H9 (cell line): Measurements from ENCODE around the gene ZNF346. TPM values are rescaled to one million over a fixed set of nuclear protein-coding genes. Genes with fewer than 3 reads are reported as not detected.

Source experiments
- DNase-seq: peaks from one replicate; pipeline ENCODE4 v3.0.0-alpha.2; 2017
- H2AFZ ChIP-seq: one replicate; pipeline ENCODE4 v1.6.1; 2013; ENCODE audit warnings: mild to moderate bottlenecking, low read length, control low read depth, moderate library complexity
- H2AK5ac ChIP-seq: 2 replicates; pipeline ENCODE4 v1.6.1; 2013; ENCODE audit warnings: low read length, control low read depth, mixed read lengths; ENCODE audit not compliant: insufficient read length
- H2BK120ac ChIP-seq: one replicate; pipeline ENCODE4 v1.6.1; 2013; ENCODE audit warnings: low read depth, mild to moderate bottlenecking, low read length, control low read depth, inconsistent platforms; ENCODE audit not compliant: poor library complexity, severe bottlenecking
- H2BK12ac ChIP-seq: 2 replicates; pipeline ENCODE4 v1.6.1; 2013; ENCODE audit warnings: low read length, control low read depth, mixed read lengths, low read depth; ENCODE audit not compliant: insufficient read length
- H2BK15ac ChIP-seq: 2 replicates; pipeline ENCODE4 v1.6.1; 2013; ENCODE audit warnings: low read depth, low read length, control low read depth
- H2BK20ac ChIP-seq: one replicate; pipeline ENCODE4 v1.6.1; 2013; ENCODE audit warnings: low read depth, mild to moderate bottlenecking, low read length, control low read depth, inconsistent platforms; ENCODE audit not compliant: poor library complexity, severe bottlenecking
- H2BK5ac ChIP-seq: 2 replicates; pipeline ENCODE4 v1.6.1; 2013; ENCODE audit warnings: low read length, control low read depth, mixed read lengths; ENCODE audit not compliant: insufficient read length
- H3K14ac ChIP-seq: 2 replicates; pipeline ENCODE4 v1.6.1; 2013; ENCODE audit warnings: low read length, control low read depth; ENCODE audit not compliant: insufficient read depth
- H3K18ac ChIP-seq: 2 replicates; pipeline ENCODE4 v1.6.1; 2013; ENCODE audit warnings: low read depth, mild to moderate bottlenecking, mixed read lengths, low read length, control low read depth; ENCODE audit not compliant: insufficient read length
- H3K23ac ChIP-seq: 2 replicates; pipeline ENCODE4 v1.6.1; 2013; ENCODE audit warnings: low read length, control low read depth, mixed read lengths, low read depth; ENCODE audit not compliant: insufficient read length
- H3K23me2 ChIP-seq: 2 replicates; pipeline ENCODE4 v1.6.1; 2013; ENCODE audit warnings: low read depth, mild to moderate bottlenecking, mixed read lengths, low read length, control low read depth; ENCODE audit not compliant: insufficient read length, poor library complexity, severe bottlenecking
- H3K27ac ChIP-seq: 2 replicates; pipeline ENCODE4 v1.5.1; 2013; ENCODE audit warnings: low read length, control low read depth, mixed read lengths, low read depth; ENCODE audit not compliant: insufficient read length
- H3K27me3 ChIP-seq: 2 replicates; pipeline ENCODE4 v1.6.1; 2013; ENCODE audit warnings: low read length, control low read depth, inconsistent platforms; ENCODE audit not compliant: insufficient read depth
- H3K4ac ChIP-seq: 2 replicates; pipeline ENCODE4 v1.6.1; 2013; ENCODE audit warnings: low read depth, mild to moderate bottlenecking, control low read depth, inconsistent platforms, low read length, moderate library complexity
- H3K4me1 ChIP-seq: 2 replicates; pipeline ENCODE4 v1.6.1; 2013; ENCODE audit warnings: low read length, control low read depth, inconsistent platforms; ENCODE audit not compliant: insufficient read depth
- H3K4me2 ChIP-seq: 2 replicates; pipeline ENCODE4 v1.6.1; 2013; ENCODE audit warnings: low read length, control low read depth, mixed read lengths; ENCODE audit not compliant: insufficient read length, insufficient read depth
- H3K56ac ChIP-seq: 2 replicates; pipeline ENCODE4 v1.6.1; 2013; ENCODE audit warnings: low read depth, mild to moderate bottlenecking, mixed read lengths, low read length, control low read depth; ENCODE audit not compliant: insufficient read length
- H3K79me1 ChIP-seq: 2 replicates; pipeline ENCODE4 v1.6.1; 2013; ENCODE audit warnings: low read depth, mild to moderate bottlenecking, moderate library complexity, low read length, control low read depth, inconsistent platforms; ENCODE audit not compliant: insufficient read depth, poor library complexity, severe bottlenecking
- H3K79me2 ChIP-seq: 2 replicates; pipeline ENCODE4 v1.6.1; 2013; ENCODE audit warnings: low read length, control low read depth, inconsistent platforms; ENCODE audit not compliant: insufficient read depth
- H3K9ac ChIP-seq: 2 replicates; pipeline ENCODE4 v1.6.1; 2013; ENCODE audit warnings: low read length, control low read depth, mixed read lengths; ENCODE audit not compliant: insufficient read length; ENCODE audit errors: extremely low read depth
- H3K9me3 ChIP-seq: one replicate; pipeline ENCODE4 v1.6.1; 2013; ENCODE audit warnings: low read depth, low read length, inconsistent platforms; ENCODE audit not compliant: control insufficient read depth
- H3T11ph ChIP-seq: one replicate; pipeline ENCODE4 v1.6.1; 2013; ENCODE audit warnings: mild to moderate bottlenecking, low read length, control low read depth, inconsistent platforms
- H4K20me1 ChIP-seq: one replicate; pipeline ENCODE4 v1.6.1; 2013; ENCODE audit not compliant: control insufficient read depth, insufficient read length, insufficient read depth
- H4K5ac ChIP-seq: 2 replicates; pipeline ENCODE4 v1.6.1; 2013; ENCODE audit warnings: low read depth, mild to moderate bottlenecking, mixed read lengths, low read length, control low read depth; ENCODE audit not compliant: insufficient read length
- H4K8ac ChIP-seq: replicated peaks from 2 replicates; pipeline ENCODE4 v1.6.1; 2013; ENCODE audit warnings: low read length, control low read depth, mixed read lengths, low read depth; ENCODE audit not compliant: insufficient read length
- H4K91ac ChIP-seq: 2 replicates; pipeline ENCODE4 v1.6.1; 2013; ENCODE audit warnings: low read depth, mild to moderate bottlenecking, moderate library complexity, mixed read lengths, low read length, control low read depth; ENCODE audit not compliant: insufficient read length
- H3K27ac Mint-ChIP-seq, 3 experiments: 2 replicates in 2 of 3; 3 replicates in 1 of 3; pipeline ENCODE4 v1.8.0; 2020 to 2021; ENCODE audit warnings: mixed read lengths in 3 of 3, mild to moderate bottlenecking in 1 of 3, moderate library complexity in 1 of 3
- H3K27me3 Mint-ChIP-seq: 2 replicates; pipeline ENCODE4 v1.8.0; 2021; ENCODE audit warnings: low read depth, mild to moderate bottlenecking, moderate library complexity, mixed read lengths
- H3K36me3 Mint-ChIP-seq, 3 experiments: 2 replicates in 2 of 3; 3 replicates in 1 of 3; pipeline ENCODE4 v1.8.0; 2020 to 2021; ENCODE audit warnings: low read depth in 3 of 3, mixed read lengths in 3 of 3; ENCODE audit not compliant: insufficient read depth in 1 of 3
- H3K4me1 Mint-ChIP-seq, 2 experiments: 2 replicates each; pipeline ENCODE4 v1.8.0; 2020; ENCODE audit warnings: mixed read lengths in 2 of 2
- H3K4me3 Mint-ChIP-seq, 2 experiments: 2 replicates in 1 of 2; 3 replicates in 1 of 2; pipeline ENCODE4 v1.8.0; 2020 to 2021; ENCODE audit warnings: mild to moderate bottlenecking in 2 of 2, mixed read lengths in 2 of 2, moderate library complexity in 1 of 2
- H3K9me3 Mint-ChIP-seq, 2 experiments: 2 replicates in 1 of 2; 3 replicates in 1 of 2; pipeline ENCODE4 v1.8.0; 2020; ENCODE audit warnings: mild to moderate bottlenecking in 2 of 2, mixed read lengths in 2 of 2, moderate library complexity in 1 of 2
- CTCF ChIP-seq: fragments of 200-600 bp; sonication (generic); conservative IDR thresholded peaks from 3 replicates; pipeline ENCODE4 v1.8.0; 2021; ENCODE audit warnings: antibody characterized with exemption, mild to moderate bottlenecking
- WGBS: extraction: QIAGEN DNeasy Blood & Tissue Kit; methylation state at CpG from one replicate; pipeline ENCODE4 v1.1.7; 2013; ENCODE audit warnings: missing lambda C conversion rate, low lambda C conversion rate, mixed read lengths; ENCODE audit not compliant: insufficient read length; ENCODE audit errors: extremely low coverage; 5-methylcytosine and 5-hydroxymethylcytosine counted together
- total RNA-seq: library from RNA; stranded (reverse); gene quantifications from 2 replicates; pipeline ENCODE4 v1.2.1, GENCODE V29; 2021

ZNF346 gene
- total RNA-seq, 1 experiment from 2014 or later, result 22.7 TPM

GRCh38 chr5:177124486-177124991 is 102.0 kb downstream of the ZNF346 start:
- Histone ChIP-seq H2BK20ac (no peak overlapping the region), H3K14ac (no peak overlapping the region), H2BK12ac (no peak overlapping the region), H2BK5ac (no peak overlapping the region), H3K56ac (no peak overlapping the region), H3K79me2 (no peaks in the 10 kb centered on the region), H2AK5ac (no peak overlapping the region), H3K23me2 (no peaks in the 10 kb centered on the region), H3K27ac (no peak overlapping the region), H3K9ac (no peak overlapping the region), H3T11ph (no peak overlapping the region), H3K9me3 (no peaks in the 10 kb centered on the region), H3K23ac (no peak overlapping the region), H2AFZ (no peak overlapping the region), H3K79me1 (no peaks in the 10 kb centered on the region), H3K18ac (no peak overlapping the region), H4K91ac (no peak overlapping the region), H3K4me2 (no peak overlapping the region), H2BK120ac (no peak overlapping the region), H4K5ac (no peak overlapping the region), H3K4me1 (no peaks in the 10 kb centered on the region), H3K27me3 (no peaks in the 10 kb centered on the region), H2BK15ac (no peak overlapping the region), H3K4ac (no peak overlapping the region), H4K8ac (no peak overlapping the region), H4K20me1 (no peaks in the 10 kb centered on the region)
- Mint-ChIP-seq H3K27me3 (peaks cover 7% of the 10 kb centered on the region), H3K9me3 (no peaks in the 10 kb centered on the region), H3K4me3 (no peak overlapping the region; a peak in 1 of 5 replicates), H3K36me3 (no peaks in the 10 kb centered on the region; a peak in 1 of 7 replicates), H3K4me1 (peaks cover 8 to 22% of the 10 kb centered on the region in 2 experiments), H3K27ac (peak overlapping the region in 2 of 3 experiments; percentile 40 to 69; a peak in 3 of 7 replicates)
- no peak for TF ChIP-seq CTCF
- no CpG with 5 or more reads among the region's 4 CpGs for whole genome bisulfite sequencing
- DNase-seq, result peak; percentile 89
